Stimulated activated CD4-positive, alpha-beta T cell treated with anti-CD3 and anti-CD28 coated beads, TNF-alpha, amount 100 ng/mL, for 24 hours (primary cell): ENCODE data around the gene MSI2.

ENCODE experiments used
- DNase-seq, 3 experiments: peaks; one replicate each; pipeline ENCODE4 v3.0.0-alpha.2; 2020; ENCODE audit warnings: low read depth in 3 of 3

Gene MSI2

GRCh38 chr17:57538736-57539456 is 282.6 kb downstream of the MSI2 start:
- DNase-seq: no peak

GRCh38 chr17:57539529-57540301 is 283.4 kb downstream of the MSI2 start:
- no peak for DNase-seq

- DNase-seq: no peak
Observed at GRCh38 chr17:57540596-57540995, 284.3 kb downstream of the MSI2 start.

DNA sequence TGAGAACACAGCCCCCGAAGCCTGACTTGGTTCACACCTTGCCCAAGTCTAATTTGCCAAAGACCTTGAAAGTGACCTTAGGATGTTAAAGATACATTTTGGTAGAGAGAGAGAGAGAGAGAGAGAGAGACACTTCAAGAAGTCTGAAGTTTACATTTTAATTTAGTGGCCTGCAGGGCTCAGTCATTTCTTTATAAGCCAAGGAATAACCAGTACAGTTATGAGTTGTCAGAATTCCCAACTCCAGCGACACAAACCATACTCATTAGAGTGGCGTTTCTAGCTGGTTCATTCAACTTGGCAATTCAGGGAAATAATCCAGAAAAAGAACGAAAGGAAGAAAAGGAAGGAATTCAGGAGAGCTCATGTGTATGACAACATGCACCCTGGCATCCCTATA is 284.7 kb downstream of the MSI2 start:
- no peak for DNase-seq

DNA sequence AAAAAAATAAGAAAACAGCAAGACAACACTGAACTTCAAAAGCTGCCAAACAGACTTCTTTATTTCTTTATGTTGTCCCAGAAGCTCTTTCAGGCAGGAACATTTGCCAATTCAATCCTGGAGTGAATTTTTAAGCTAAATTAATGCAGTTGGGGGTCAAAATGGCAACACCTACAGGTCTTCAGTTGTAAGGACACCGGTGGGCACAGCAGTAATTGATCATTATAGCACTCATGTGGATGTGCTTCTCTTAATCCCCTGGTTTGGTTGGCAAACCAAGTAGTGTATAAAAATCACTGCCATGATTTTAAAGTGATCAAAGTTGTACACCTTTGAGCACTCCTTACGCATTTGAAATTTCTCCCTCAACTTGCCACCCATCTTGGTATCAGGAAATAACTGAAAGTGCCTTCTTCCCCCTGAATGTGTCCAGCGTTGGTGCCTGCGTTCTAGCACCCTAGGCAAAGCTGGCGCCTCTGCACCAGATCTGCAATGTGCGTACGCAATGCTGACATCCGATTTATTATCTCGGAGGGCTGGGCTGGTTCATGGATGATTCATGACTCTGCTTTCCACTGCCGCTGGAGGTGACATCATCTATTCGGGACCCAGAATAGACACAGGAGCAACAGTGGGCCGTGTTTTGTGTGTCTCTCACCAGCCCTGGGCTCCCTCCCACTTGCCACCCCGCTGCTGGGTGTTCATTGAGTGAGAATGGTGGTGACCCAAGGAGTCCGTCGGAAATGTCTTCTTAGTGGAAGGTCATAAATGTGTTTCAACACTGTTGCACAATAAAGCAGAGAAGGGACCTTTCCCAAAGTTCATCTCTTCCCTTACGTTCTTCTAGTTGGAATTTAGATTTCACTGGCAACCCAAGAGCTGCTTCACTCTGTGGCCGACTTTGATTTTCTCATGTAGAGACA is 285.4 kb downstream of the MSI2 start:
- no peak for DNase-seq

DNA sequence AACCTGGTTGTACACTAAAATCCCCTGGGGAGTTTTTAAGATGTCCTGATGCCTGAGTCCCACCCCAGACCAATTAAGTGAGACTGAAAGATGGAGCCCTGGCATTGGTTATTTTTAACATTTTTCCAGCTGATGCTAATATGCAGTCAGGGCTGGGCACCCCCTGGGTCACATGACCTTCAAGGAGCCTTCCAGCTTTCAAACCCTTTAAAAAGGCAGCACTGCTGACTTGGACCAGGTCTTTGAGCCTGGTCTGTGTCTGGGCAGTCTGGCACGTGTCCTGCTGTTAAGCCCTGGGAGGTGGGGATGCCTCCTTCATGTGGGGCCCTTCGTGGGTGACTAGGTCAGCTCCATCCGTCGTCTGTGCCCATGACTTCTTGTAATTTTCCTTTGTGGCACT is 286.2 kb downstream of the MSI2 start:
- DNase-seq: no peak

DNA sequence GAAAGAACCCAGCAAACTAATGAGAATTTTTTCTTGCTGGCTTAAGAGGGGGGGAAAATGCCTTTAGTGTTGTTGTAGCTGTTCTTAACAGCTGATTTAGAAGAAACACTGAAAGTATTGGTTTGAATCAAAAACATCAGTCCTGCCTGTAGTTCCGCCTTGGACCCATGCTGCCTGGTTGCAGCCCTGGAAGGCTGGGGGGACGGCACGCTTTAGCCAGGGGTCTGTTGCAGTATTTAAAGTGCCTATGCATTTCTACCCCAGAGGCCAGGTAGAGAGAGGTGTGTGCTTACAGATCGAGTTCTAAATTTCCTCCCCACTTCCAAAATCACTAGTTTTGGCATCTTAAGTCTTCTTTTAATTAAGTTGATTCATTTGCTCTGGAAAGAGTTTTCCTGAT is 286.9 kb downstream of the MSI2 start:
- no peak for DNase-seq

GRCh38 chr17:57544401-57544800 is 288.1 kb downstream of the MSI2 start:
- no peak for DNase-seq

GRCh38 chr17:57544834-57545463 is 288.6 kb downstream of the MSI2 start:
- no peak for DNase-seq

DNA sequence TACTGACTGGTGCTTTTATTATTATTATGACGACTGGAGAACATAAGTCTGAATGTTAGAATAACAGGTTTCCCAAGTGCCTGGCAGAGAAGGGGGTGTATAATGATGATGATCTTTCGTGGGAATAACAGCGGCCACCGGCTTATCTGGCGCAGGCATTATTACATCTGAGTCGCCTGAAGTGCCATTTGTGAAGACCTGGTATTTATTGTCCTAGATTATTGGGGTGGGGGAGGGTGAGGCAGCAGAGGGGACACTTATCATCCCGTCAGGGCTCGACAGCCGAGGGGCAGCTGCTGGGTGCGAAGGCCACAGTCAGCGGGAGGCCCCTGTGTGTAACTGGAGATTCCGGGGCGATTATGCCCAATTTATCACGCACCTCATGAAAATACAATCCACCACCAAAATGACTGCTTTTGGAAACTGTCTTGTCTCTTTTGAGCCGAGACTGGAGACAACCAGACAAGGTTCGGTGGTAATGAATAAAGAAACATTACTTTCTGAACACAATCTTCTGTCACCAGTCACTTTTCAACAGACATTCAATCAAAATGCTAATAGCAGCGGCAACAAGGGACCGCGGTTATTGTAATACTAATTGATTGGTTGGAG is 289.5 kb downstream of the MSI2 start:
- no peak for DNase-seq

GRCh38 chr17:57548421-57549410 is 292.4 kb downstream of the MSI2 start:
- DNase-seq: no peak

DNA sequence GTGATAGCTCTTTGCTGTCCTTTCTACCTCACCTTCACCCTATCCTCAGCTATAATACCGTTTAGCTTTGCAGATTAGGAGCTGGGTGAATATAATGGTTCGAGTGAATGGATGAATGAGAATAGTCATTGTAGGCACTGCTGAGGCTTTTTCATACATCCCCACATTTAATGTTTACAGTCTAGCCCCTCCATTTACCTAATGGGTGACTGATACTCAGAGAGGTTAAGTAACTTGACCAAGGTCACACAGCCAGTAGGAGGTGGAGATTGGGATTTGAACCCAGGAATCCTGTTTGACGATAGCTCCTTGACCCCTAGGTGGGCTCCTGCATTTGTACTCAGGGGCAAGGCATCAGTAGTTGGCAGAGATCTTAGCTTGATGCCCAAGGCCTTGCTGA is 293.1 kb downstream of the MSI2 start:
- no peak for DNase-seq

DNA sequence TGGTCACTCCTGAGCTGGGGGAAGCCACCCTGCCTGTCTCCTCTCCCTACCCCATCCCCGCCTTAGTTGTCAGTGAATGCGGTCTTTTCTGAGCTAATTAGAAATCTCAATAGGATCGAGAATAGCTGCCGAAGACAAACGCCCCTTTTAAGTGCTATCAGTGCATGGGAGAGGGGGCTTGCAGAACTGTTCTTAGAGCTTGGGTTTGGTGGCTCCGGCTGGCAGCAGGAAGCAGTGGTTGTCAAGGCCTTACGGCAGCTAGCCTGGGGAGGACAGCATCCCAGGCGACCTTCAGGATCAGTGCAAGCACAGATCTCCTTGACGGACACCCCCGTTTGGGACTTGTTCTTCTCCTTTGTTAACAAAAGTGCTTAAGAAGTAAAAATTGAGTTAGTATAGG is 293.7 kb downstream of the MSI2 start:
- DNase-seq: no peak

DNA sequence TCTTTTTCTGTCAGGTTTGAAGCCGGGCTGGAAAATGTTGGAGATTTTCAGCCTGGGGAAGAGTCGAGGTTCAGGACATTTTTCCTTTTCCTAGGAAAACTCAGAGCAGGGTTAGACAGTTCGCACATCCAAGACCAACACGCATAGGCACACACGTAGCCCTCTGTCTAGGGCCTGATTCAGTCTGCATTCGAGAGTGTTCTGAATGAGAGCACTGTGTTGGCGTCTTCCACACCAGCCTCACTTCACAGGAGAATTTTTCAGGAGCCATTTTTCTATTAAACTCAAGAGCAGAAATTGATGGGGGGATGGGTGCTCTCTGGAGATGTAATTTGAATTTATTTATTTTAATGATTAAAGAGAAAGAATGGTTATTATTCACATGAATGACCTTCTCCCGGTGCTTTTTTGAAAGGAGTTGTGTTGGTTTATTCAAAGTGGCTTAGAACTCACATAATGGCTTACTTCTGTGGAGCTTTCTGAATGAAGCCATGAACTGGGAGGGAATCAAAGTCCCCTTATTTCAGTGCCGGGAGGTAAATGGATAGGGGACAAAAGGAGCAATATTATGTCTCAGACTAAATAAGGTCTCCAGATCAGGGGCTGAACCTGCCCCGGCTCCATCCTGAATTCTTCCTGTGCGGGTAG is 294.5 kb downstream of the MSI2 start:
- no peak for DNase-seq

DNA sequence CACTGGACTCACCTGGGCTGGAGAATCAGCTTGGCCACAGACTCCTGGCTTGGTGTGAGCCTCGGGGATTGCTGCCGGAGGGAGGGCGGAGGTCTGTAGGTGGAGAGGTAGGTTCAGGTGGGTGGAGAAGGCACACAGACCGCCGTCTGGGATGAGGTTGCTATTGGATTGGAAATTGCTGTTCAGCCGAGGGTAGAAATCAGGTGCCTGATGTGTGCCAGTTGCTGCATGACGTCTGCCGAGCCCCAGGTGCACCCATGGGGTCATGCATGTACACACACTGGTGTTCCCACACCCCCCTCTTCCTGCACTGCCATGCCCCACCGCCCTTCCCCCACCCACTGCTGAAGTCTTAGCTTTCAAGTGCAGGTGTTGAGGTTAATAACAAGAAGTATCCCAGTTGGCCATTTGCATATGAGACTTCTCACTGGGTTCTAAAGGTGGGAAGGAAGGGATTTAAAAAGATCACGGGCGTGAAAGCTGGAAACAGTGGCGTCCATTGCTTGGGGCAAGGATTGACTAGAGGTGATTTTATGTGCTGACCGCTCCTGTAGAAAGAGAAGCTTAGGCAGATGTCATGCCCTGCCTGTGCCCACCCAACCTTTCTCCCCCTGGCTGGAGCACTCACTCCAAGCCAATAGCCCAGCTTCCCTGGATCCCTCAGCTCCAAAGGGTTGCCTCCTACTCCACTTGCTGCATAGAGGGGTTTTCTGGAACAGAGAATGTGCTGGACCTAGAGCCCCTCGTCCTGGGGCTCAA is 295.2 kb downstream of the MSI2 start:
- DNase-seq: no peak

GRCh38 chr17:57552114-57552624 is 295.8 kb downstream of the MSI2 start:
- DNase-seq: peak in 1 of 3 experiments; percentile 18

GRCh38 chr17:57553526-57553925 is 297.2 kb downstream of the MSI2 start:
- no peak for DNase-seq

GRCh38 chr17:57553991-57554825 is 297.9 kb downstream of the MSI2 start:
- no peak for DNase-seq
